ENCODE results near the gene EWSR1.

DNA sequence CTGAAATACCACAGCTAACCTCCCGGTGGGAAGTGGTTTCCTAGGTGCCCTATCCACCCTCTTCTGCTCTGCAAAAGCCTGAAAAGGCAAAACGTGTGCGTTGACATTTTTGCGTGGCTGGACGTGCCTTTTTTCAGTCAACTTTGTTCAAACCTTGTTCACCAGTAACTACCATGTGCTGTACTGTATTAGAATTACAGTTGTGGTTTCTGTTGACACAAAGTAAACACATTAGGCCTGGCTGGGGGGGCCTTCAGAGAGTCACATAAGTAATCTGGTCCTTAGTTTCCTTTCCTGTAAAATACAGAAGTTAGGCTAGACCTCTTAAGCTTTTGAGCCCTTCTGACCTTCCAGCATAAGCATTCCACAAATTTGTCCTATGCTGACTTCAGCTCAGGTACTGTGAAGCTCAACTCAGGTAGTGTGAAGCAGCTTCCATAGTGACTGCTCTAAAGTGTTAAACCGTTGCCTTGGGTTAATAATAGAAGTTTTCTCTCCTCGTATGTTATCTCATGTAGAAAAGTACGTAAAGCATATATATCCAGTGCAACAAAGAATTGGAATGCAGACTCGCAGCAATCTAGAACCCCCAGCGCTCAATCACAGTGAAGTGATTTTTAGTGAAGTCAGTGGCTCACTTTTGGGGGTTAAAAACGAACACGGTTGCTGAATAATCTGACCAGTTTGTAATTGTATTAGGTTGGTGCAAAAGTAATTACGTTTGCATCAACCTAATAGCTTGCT lies 1.8 kb downstream of the EWSR1 start:
- TF ChIP-seq EZH2 (IDR thresholded peaks at IDR 0.05; ENCODE audit: insufficient read depth, poor library complexity, severe bottlenecking) (no peak), EZH2phosphoT487 (IDR thresholded peaks at IDR 0.05; ENCODE audit: insufficient read depth, low read depth) (no peak)

All from GM23248 (cell line).